Right lung (tissue), 5 donors: ENCODE data around the gene KCND1. TPM values are rescaled to one million over a fixed set of nuclear protein-coding genes. Genes with fewer than 3 reads are reported as not detected.

Experiments used
- DNase-seq, 2 donors: peaks; one replicate each; pipeline ENCODE4 v3.0.0-alpha.2; 2013
- polyA plus RNA-seq, 5 donors: library from polyadenylated mRNA; unstranded; fragments of 120-200 nt; gene quantifications; one replicate each; pipeline versions ENCODE4 v1.2.1 to v1.2.3, GENCODE V29; 2013; ENCODE audit warnings: inconsistent platforms in 1 of 5, low replicate concordance in 1 of 5; ENCODE audit not compliant: insufficient read length in 5 of 5, insufficient read depth in 1 of 5

Gene KCND1
- polyA plus RNA-seq, 5 donors, result 3.5 to 4.3 (median 4.0) TPM

DNA sequence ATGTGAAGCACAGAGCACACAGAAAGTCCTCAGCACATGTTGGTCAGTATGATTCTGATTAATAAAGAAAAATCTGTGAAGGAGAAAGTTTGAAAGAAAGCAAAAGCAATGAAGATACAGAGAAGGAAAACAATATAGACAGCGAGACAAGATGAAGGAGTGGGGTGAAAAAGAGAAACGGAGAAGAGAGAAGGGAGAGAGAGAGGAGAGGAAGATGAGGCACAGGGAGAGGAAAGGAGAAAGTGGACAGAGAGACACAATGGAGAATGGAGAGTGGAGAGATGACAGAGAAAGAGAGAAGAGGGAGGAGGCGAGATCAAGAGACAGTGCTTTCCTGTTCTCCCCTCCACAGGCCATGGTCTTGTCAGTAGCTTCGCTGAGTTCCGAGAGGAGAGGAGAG is 3.9 kb upstream of the KCND1 start:
- DNase-seq, result no peak

DNA sequence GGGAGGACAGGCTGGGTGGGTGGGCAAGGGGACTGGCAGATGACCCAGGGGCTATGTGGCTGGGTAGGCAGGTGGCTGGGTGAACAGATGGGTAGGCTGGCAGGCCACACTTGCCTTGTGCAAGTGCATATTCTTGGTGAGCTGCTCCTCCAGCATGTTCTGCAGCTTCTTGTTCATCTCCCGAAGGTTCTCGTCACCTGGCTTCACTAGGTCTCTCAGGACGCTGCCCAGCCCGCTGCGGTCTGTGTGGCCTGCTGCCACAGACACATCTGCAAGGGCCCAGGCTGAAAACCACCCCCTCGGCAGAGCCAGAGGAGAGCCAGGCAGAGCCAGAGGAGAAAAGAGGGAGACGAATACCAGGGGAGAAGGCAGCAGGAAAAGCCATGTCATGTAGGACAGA is 3.4 kb upstream of the KCND1 start:
- DNase-seq, result no peak

- DNase-seq, result no peak
These were observed 2.9 kb upstream of the KCND1 start for GRCh38 chrX:48974574-48974973.

DNA sequence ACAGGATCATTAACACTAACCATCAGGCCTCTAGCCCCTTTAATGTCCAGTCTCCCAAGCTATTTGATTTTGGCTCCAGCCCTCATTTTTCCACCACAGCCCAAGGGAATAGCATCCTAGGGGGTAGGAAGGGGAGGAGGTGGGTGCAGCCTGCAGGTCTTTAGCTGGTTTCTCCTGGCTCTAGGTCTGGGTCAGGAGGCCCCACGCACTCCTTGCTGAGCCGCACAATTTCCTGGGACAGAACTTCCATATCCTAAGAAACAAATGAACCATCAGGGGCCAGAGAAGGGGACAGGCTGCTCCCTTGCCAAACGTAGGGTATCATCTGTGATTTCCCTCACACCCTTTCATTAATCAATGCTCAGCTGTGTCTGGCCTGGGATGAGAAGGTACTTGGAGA is 2.4 kb upstream of the KCND1 start:
- no peak for DNase-seq

DNA sequence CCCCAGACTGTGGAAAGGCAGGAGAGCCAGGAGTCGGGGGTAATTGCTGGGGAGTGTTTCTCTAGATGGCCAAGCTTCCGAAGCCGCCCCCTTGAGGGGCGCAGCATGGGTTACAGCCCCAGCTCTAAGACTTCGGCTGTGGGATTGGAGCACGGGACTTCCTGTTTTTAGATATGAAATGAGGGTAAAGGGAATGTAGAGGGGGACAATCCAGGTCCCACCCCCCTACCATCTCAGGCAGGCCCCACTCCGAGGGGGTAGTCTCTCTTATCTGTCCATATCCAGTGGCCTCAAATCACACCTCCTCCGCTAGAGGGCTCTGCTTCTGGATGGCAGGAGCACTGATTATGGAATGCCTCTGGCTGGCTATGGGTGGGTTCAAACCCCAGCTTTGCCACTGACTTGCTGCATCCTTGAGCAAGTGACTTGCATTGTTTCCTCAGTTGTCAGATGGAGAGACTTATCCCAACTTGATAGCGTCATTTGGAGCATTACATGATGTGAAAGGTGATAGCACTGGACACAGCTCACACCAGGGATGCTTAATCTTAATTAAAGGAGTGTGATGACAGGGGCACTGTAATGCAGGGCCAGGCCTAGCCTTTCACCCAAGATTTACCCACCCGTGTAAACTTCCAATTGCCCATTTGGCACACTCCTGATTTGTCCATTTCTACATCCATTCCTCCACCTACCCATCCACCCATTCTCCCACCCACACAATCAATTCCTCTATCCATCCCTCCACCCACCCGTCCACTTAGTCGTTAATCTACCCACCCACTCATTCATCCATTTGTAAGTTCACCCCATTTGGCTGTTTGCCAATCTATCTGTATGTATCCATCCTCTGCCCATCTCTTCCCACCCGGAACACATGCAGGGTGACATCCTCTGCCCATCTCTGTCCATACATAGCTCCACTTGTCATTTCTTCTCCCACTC is 848 bp upstream of the KCND1 start:
- peak in 1 of 2 donors; percentile 28 for DNase-seq

- no peak for DNase-seq
These were observed 2.2 kb downstream of the KCND1 start for GRCh38 chrX:48969471-48969870.

DNA sequence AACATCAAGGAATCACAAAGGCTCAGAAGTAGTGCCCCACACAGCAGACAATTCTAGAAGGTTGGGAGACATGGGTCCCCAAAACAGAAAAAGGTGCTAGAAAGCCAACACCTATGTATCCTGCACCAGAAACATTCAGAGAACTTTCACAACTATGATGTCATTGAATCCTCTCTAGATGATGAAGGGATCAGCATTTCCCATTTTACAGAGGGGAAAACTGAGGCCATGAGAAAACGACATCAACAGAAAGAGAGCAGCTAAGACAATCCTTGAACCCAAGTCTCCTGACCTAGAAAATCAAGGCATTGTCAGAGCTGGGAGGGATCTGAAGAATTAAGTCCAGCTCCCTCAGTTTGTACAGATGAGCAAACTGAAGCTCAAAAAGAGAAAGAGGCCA is 3.3 kb downstream of the KCND1 start:
- no peak for DNase-seq

DNA sequence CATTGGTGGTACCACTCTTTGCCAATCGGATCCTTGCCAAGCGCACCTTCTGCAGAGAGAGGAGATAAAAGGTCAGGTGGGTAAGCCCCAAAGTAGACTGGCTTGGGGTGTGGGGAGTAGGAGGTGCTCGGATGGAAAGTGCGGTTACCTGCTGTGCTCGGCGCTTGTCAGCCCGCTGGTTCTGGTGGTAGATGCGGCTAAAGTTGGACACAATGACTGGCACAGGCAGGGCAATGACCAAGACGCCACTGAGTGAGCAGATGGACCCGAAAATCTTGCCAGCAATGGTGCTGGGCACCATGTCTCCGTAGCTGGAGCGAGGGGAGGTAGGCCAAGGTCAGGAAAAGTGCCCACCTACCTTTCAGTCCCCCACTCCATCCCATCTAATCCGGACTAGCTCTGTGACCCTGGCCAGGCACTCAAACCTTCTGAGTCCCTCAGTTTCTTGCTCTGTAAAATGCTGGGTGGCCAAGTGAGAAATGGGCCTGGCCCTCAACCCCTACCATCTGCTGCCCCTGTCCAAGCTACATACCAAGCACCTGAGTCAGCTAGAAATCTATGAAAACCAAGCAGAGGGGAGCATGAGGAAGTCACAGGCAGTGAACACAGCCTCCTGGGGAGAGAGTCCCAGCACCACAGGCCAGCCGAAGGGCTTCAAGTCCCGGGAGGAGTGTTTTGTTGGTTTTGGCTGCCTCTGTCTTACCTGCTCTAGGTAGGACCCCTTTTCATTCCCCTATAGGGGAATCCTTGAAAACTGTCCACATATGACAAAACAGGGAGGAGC is 4.7 kb downstream of the KCND1 start:
- no peak for DNase-seq

DNA sequence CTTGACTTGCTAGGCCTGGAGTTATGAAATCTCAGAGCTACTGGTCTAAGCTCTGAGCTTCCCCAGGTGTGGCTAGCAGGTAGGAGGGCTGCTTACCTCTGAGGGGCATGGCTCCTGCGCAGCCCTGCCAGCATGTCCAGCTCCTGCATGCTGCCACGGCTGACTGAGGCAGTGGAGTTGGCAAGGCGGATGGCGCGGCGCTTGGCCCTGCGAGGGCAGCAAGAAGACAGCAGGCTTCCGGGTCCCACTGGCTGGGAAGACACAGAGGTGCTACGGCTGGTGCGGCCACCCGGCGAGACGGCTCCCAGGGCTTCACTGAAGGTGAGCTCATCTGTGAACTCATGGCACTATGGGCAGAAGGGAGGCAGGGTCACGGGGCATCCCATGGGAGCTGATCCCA is 5.7 kb downstream of the KCND1 start:
- DNase-seq, result no peak

- peak; percentile 38 to 53 for DNase-seq
These were observed 10.0 kb downstream of the KCND1 start for GRCh38 chrX:48961585-48962091.

DNA sequence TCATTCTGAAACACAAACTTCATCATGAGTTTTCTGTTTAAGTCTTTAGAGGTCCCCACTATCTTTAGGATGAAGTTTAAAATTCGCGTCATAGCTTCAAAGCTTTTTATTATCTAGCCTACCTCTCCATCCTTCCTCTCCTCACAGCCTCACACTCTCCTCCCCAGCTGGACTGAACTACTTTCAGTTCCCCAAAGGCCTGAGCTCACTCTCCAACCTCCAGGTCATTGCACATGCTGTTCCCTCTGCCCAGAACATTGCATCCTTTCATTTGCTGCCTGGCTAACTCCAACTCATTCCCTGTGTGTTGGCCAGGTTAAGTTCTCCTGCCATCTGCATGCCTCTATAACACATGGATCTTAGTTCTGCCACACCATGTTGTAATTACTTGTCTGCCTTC is 11.4 kb downstream of the KCND1 start:
- no peak for DNase-seq

GRCh38 chrX:48958635-48959094 is 13.0 kb downstream of the KCND1 start:
- peak in 1 of 2 donors; percentile 38 for DNase-seq

DNA sequence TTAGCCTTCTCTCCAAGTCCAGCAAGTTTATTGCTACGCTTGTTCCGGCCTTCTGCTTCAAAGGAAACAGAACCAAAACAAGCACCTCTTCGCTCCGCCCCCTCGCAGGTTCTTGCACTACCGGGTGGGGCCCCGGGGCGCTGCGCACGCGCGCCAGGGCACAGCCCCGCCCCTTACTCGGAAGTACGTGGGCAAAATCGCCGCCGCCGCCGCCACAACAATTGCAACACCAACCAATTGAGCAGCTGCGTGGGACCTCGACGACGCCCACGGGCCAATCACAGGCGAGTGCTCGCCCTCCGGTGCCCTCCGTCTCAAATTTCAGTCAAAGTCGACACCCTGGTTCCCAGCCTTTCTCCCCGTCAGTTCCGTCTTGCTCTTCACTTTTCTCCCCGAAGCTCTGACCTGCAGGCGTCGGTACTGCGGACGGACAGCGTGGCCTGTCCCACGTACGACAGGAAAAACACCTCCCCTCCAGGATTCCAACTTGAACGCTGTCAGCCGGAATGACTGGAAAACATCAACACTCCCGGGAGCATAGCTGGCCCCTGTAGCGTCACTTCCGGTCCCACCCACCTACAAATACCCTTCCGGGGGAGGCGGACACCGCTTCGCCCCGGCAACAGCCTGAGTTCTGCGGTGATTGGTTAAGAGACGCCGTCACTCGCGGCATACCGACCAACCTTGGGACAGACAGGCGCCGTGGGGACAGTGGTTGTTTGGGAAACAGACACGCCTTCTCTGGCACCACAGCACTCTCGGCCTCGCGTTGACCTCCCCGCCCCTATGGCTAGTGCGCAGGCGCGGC is 13.6 kb downstream of the KCND1 start:
- peak; percentile 95 to 96 for DNase-seq

DNA sequence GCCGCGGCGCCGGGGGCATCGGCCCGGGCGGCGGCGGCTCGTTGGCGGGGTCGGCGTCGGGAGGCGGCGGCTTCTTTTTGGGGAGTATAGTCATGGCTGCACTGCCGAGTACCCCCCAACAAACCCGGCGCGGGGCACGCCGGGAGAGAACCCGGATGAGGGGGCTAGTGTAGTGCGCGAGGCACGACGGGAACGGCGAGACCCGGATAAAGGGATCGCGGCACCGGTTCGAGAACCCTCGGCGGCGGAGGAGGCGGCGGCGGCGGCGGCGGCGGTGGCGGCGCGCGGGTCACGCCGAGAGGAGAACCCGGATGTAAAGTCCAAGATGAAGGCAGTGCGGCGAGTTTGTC is 14.2 kb downstream of the KCND1 start, which contains the start of gene OTUD5:
OTUD5 (minus strand) TSS at position 131 of the 350 bp plus-strand sequence; CDS start at position 94, 37 bp downstream.
- DNase-seq, result no peak

DNA sequence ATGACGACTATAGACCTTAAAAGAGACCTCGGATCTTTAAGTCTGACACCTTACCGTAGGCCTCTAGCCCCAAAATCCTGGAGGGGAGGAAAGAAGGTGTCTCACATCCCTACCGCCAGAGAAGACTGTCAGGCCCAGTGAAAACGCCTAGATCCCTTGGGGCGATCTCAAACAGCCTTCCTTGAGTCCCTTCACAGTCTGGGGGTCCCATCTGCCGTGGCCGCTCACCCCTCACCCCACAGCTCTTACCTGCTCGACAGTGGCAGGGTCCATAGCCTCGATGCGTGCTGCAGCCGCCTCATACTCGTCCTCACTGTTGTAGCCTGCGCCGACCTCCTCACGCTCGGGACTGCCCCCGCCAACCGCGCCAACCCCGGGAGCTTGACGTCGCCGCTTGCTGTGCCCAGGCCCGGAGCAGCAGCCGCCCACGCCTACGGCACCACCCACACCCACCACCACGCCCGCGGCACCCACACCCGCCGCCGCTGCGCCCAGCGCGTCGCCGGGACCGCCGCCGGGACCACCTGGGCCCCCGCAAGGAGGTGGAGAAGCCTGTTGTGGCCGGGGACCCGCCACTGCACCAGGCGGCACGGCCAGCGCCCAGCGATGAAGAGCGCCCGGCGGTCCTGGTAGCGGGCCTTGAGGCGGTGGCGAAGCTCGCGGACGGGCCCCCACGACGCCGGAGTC is 14.8 kb downstream of the KCND1 start:
- no peak for DNase-seq

GRCh38 chrX:48948589-48948988 is 23.1 kb downstream of the KCND1 start:
- no peak for DNase-seq

- DNase-seq, result no peak
These were observed 25.9 kb downstream of the KCND1 start for GRCh38 chrX:48945517-48946348.

- no peak for DNase-seq
These were observed 28.7 kb downstream of the KCND1 start for GRCh38 chrX:48942895-48943294.

GRCh38 chrX:48940404-48940955 is 31.2 kb downstream of the KCND1 start:
- no peak for DNase-seq
